DOHH2 (cell line): ENCODE data around the gene DNAJC18.

Experiments used
- EZH2phosphoT487 ChIP-seq: fragments of 200-600 bp; sonication (generic); IDR thresholded peaks from 2 replicates; pipeline ENCODE4 v1.6.1; 2017; ENCODE audit warnings: borderline replicate concordance, mild to moderate bottlenecking, antibody characterized with exemption, low read length, moderate library complexity, mixed read lengths
- TF ChIP-seq, protein P1 (sequence below): fragments of 200-600 bp; sonication (generic); IDR thresholded peaks from one replicate; pipeline ENCODE4 v1.5.1; 2014; ENCODE audit warnings: antibody characterized with exemption, mild to moderate bottlenecking, low read depth, low read length; ENCODE audit not compliant: poor library complexity, severe bottlenecking

DNA sequence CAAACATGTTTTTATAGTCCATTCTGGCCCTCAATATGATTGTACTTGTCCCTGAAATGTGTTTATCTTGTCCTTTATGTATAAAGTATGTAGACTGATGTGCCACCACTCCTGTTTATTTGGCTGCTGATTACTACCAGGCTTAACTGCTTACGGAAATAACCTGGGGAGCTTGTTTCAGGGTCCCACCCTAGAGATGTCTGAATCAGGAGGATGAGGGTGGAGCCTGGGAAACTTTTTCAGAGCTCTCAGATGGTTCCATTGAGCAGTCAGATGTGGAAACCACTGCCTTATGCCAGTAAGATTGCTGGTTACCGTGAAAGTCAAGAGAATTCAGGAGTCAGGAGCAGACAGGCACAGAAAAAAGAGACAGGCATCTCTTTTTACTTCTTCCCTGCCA is 75.4 kb downstream of the DNAJC18 start:
- TF ChIP-seq, protein P1, sequence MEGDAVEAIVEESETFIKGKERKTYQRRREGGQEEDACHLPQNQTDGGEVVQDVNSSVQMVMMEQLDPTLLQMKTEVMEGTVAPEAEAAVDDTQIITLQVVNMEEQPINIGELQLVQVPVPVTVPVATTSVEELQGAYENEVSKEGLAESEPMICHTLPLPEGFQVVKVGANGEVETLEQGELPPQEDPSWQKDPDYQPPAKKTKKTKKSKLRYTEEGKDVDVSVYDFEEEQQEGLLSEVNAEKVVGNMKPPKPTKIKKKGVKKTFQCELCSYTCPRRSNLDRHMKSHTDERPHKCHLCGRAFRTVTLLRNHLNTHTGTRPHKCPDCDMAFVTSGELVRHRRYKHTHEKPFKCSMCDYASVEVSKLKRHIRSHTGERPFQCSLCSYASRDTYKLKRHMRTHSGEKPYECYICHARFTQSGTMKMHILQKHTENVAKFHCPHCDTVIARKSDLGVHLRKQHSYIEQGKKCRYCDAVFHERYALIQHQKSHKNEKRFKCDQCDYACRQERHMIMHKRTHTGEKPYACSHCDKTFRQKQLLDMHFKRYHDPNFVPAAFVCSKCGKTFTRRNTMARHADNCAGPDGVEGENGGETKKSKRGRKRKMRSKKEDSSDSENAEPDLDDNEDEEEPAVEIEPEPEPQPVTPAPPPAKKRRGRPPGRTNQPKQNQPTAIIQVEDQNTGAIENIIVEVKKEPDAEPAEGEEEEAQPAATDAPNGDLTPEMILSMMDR: no peak
- TF ChIP-seq EZH2phosphoT487: no peak
